Prostate gland (tissue), 2 donors: ENCODE results near the gene GRHL1.

ENCODE experiments used
- CTCF ChIP-seq, 4 experiments: fragments of 200-600 bp in 2 of 4; fragments of 450-650 bp in 2 of 4; sonication (generic) in 2 of 4; IDR thresholded peaks; 1 replicate in 3 of 4; 2 replicates in 1 of 4; pipeline ENCODE4 v1.5.1; 2016 to 2019; ENCODE audit warnings: antibody characterized with exemption in 4 of 4, mild to moderate bottlenecking in 2 of 4, moderate library complexity in 2 of 4
- POLR2A ChIP-seq: fragments of 450-650 bp; IDR thresholded peaks from one replicate; pipeline ENCODE4 v1.6.1; 2016; ENCODE audit warnings: antibody characterized with exemption, mild to moderate bottlenecking
- POLR2AphosphoS5 ChIP-seq: sonication (generic); formaldehyde crosslinking; IDR thresholded peaks from one replicate; pipeline ENCODE4 v1.6.1; 2017; ENCODE audit warnings: antibody characterized with exemption

GRCh38 chr2:9994462-9994861, 43.0 kb downstream of the GRHL1 start:
- TF ChIP-seq CTCF (IDR thresholded peaks at IDR 0.05) (no peak), POLR2A (no peak), POLR2AphosphoS5 (no peak)
